AG04449 (cell line): Measurements from ENCODE around the gene TTLL11.

Source experiments
- CTCF ChIA-PET: fragments of 350-600 bp; formaldehyde crosslinking; extraction: SDS; loops from one replicate; lab custom pipeline; 2021; ENCODE audit warnings: antibody characterized with exemption; lab: Yijun Ruan, JAX
- POLR2A ChIA-PET: fragments of 400-600, 350-600 bp; formaldehyde crosslinking; extraction: SDS; loops from one replicate; lab custom pipeline; 2020; ENCODE audit warnings: antibody characterized with exemption, inconsistent platforms; lab: Yijun Ruan, JAX
- DNase-seq: peaks from one replicate; pipeline ENCODE4 v3.0.0-alpha.2; 2010; ENCODE audit warnings: low read depth, low spot score
- H3K4me3 ChIP-seq: 2 replicates; pipeline ENCODE4 v1.5.1; 2011; ENCODE audit warnings: low read depth, mild to moderate bottlenecking, control low read depth, low read length
- CTCF ChIP-seq: IDR thresholded peaks from one replicate; pipeline ENCODE4 v1.5.1; 2011; ENCODE audit warnings: mild to moderate bottlenecking, moderate library complexity, low read length, control low read depth, inconsistent platforms; ENCODE audit not compliant: insufficient read depth; ENCODE audit errors: missing control alignments

TTLL11 gene

GRCh38 chr9:121917375-121918335 is 175.5 kb downstream of the TTLL11 start:
- no peak overlapping the region for H3K4me3 ChIP-seq
- no peak for TF ChIP-seq CTCF
- ChIA-PET CTCF (no interaction called here), POLR2A (no interaction called here)
- no peak for DNase-seq

DNA sequence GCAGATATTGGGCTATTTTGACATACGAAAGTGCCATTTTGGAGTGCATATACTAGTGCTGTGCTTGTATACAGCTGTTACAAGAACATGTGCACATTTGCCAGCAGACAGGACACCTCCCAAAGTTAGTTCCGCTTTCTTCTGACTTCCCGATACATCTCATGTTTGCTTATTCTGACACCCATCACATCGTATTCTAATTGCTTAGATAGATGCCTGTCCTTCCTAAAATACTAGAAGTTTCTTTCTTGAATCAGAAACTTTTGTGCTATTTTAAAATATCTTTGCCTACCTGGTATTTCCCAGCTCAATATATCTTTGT is 177.8 kb downstream of the TTLL11 start:
- no peak for DNase-seq
- ChIA-PET POLR2A (no interaction called here), CTCF (no interaction called here)
- TF ChIP-seq CTCF, result no peak
- no peak overlapping the region for H3K4me3 ChIP-seq

DNA sequence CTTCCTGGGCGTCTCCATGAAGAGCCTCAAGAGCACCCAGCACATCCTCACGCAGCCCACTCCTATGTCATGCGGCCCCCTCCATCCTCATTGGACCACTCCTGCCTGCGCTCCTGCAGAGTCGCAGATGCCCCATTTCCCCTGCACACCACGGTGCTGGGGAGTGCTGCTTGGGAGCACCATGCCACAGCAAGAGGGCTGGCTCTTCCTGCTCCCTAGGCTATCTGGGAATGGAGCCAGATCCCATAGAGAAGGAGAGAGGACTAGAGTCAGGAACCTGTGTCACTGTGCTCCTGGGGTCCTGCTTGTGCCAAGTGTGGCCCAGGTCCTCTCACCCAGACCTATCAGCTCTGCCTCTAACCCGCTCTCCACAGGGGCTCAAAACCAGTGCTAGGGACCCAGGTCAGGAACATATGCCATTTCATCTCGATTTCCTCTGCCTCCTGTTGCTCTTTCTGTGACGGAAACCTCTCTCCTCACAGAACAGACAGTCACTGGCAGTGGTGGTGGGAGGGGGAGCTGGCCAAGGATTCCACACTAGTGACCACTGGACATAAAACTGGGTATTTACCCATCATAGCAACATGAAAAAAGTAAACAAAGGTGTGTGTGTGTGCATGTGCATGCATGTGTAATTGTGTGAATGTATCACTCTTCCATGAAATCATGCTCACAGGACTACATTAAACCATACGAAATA is 178.4 kb downstream of the TTLL11 start:
- POLR2A ChIA-PET, result no interaction called here
- CTCF ChIA-PET, result interaction anchor here (1.5 kb wide), 1 partner anchor 10 kb away, joined by 7 read pairs; no protein-coding TSS in a partner anchor

DNA sequence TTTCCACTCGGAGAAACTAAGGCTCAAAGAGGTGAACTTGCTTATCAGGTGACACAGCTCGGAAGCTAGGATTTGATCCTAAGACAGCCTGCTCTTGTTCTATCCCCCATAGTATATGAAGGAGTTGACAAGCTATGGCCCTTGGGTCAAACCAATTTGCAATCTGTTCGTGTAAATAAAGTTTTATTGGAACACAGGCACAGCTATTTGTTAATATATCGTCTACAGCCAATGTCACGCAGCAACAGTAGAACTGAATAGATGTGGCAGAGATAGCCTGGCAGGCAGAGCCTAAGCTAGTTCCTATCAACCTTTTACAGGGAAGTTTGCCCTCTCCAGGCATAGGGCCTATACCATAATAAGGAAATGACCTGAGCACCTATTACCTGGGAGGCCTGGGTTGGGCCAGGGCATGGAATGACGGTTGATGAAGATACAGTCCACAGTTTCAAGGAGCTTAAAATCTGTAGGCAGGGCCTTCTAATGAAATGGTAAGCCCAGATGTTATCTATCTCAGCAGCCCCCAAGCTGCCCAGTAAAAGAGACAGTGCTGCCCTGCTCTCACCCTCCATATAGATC is 179.0 kb downstream of the TTLL11 start:
- ChIA-PET CTCF (interaction anchor here (1.5 kb wide), 1 partner anchor 9 kb away, joined by 7 read pairs; no protein-coding TSS in a partner anchor), POLR2A (no interaction called here)
- DNase-seq, result no peak
- H3K4me3 ChIP-seq, result no peak overlapping the region
- TF ChIP-seq CTCF, result no peak

More for the DNA sequence above, 178.4 kb downstream of the TTLL11 start:
- H3K4me3 ChIP-seq, result no peak overlapping the region
- no peak for TF ChIP-seq CTCF
- DNase-seq, result no peak

DNA sequence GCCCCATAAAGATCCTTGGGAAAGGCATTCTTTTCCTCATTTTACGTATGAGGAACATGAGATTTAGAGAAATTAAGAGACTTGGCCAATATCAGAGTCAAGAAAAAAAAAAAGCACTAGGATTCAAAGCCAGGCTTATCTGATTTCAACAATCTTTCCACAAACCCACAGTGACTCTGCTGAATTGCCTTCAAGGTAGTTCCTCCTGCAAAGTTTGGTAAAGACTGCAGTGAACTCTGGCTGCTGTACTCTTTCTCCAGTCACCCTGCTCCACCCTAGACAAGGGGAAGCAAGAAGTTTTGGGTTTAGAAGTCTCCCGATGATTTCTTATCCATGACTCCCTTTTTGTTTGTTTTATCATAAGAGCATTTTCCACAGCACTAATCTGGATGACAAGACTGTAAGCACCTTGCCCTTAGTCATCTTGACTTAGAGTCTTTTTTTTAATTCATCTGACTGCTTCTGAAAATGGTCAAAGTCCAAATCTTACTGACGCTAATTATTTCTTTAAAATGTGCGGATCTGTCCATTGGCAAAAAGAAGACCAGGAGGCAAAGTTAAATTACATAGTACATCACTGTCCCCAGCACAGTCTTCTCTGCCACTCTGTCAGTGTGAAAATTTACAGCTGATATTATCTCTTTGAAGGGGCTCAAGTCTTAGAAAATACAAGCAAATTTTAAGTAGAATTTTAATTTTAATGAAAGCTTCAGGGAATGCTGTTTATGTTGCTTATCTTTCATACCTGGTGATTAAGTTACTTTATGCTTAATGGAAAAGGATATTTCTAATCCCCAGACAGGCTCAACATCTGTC is 180.1 kb downstream of the TTLL11 start:
- H3K4me3 ChIP-seq, result no peak overlapping the region
- CTCF ChIA-PET, result interaction anchor here (1.5 kb wide), 1 partner anchor 8 kb away, joined by 7 read pairs; no protein-coding TSS in a partner anchor
- no peak for DNase-seq
- TF ChIP-seq CTCF, result no peak
- POLR2A ChIA-PET, result no interaction called here
